ENCODE results near the gene NCKAP1.

The NCKAP1 gene

DNA sequence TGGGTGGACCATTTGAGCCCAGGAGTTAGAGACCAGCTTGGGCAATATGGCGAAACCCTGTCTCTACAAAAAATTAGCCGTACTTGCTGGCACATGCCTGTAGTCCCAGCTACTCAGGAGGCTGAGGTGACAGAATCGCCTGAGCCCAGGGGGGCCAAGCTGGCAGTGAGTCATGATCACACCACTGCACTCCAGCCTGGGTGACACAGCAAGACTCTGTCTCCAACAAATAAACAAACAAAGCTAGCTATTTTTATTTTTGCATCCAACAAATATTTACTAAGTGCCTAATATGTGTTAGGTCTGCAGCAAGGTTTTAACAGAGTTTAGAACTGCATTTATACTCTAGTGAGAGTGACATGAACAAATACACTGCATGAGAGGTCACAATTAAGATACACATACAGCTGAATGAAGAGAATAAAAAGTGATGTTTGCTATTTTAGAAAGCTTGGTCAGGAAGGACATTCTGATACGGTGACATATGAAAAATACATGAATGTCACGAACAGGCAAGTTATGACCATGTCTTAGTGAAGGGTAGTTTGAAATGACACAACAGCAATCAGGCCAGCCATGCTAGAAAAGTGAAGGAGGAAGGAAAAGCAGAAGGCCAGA is 88.6 kb downstream of the NCKAP1 start:
- H3K4me3 ChIP-seq, result no peak overlapping the region
- no peak overlapping the region for H3K9ac ChIP-seq
- TF ChIP-seq Cebpa-rat (IDR thresholded peaks at IDR 0.05), result no peak
- H3K9me3 ChIP-seq (replicated peaks in 1 of 11), result no peaks in the 10 kb centered on the region
- H3K36me3 ChIP-seq, result no peaks in the 10 kb centered on the region
- H3K27me3 ChIP-seq, result no peaks in the 10 kb centered on the region
- H4K20me1 ChIP-seq, result no peaks in the 10 kb centered on the region
- no peak overlapping the region for H3K27ac ChIP-seq
- no peak overlapping the region for H3K4me2 ChIP-seq
- H3K4me1 ChIP-seq, result 0 out of 20 replicates have a peak, but pooled peaks cover 0 to 5% (median 0%) of the 10 kb centered on the region in 10 experiments

DNA sequence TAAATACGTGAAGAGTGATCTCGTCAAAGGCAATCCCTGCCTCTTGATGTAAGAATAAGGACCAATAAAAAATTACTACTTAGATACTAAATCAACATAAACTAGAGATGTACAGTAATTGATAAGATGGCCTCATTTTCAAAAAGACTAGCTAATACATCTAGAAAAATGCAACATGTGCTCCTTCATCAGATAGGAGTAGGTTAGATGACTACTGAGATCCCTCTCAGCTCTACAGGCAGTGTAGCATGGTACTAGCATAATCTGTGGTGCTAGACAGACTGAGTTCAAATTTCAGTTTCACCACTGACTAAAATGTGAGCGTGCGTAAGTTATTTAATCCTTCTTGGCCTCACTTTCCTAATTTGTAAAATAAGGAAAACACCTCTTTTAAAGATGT is 89.2 kb downstream of the NCKAP1 start:
- H3K4me1 ChIP-seq, result 0 out of 20 replicates have a peak, but pooled peaks cover 0 to 5% (median 0%) of the 10 kb centered on the region in 10 experiments

DNA sequence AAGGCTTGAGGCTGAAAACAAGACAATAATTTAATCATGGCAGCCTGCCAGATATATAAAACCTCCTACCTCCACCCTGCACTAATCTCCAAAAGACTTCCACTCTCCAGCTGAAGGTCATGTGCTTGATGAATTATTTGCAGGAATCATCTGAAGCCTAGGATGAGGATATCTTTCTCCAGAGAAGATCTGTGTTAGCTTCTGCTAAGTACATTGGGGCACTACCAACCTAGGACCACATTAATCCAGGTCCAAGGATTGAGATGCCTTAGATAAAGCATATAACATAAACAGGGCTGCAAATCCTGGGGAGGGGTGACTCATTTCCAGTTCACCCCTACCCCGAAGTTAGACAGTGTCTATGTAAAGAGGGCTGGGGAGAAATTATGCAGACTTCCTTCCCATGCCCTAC is 91.3 kb downstream of the NCKAP1 start:
- Histone ChIP-seq H3K4me1 (0 out of 20 replicates have a peak, but pooled peaks cover 0 to 5% (median 0%) of the 10 kb centered on the region in 10 experiments), H3K9ac (no peak overlapping the region), H3K27me3 (no peaks in the 10 kb centered on the region), H3K27ac (no peak overlapping the region), H3K4me3 (no peak overlapping the region), H3K36me3 (no peaks in the 10 kb centered on the region), H3K4me2 (no peak overlapping the region), H4K20me1 (no peaks in the 10 kb centered on the region), H3K9me3 (replicated peaks in 1 of 11) (no peaks in the 10 kb centered on the region)
- TF ChIP-seq Cebpa-rat (IDR thresholded peaks at IDR 0.05), result no peak

More for the DNA sequence above, 89.2 kb downstream of the NCKAP1 start:
- H3K36me3 ChIP-seq, result no peaks in the 10 kb centered on the region
- H4K20me1 ChIP-seq, result no peaks in the 10 kb centered on the region
- H3K4me2 ChIP-seq, result no peak overlapping the region
- no peak overlapping the region for H3K9ac ChIP-seq
- no peaks in the 10 kb centered on the region for H3K27me3 ChIP-seq
- no peaks in the 10 kb centered on the region for H3K9me3 ChIP-seq (replicated peaks in 1 of 11)
- H3K4me3 ChIP-seq, result no peak overlapping the region
- TF ChIP-seq Cebpa-rat (IDR thresholded peaks at IDR 0.05), result no peak
- no peak overlapping the region for H3K27ac ChIP-seq

DNA sequence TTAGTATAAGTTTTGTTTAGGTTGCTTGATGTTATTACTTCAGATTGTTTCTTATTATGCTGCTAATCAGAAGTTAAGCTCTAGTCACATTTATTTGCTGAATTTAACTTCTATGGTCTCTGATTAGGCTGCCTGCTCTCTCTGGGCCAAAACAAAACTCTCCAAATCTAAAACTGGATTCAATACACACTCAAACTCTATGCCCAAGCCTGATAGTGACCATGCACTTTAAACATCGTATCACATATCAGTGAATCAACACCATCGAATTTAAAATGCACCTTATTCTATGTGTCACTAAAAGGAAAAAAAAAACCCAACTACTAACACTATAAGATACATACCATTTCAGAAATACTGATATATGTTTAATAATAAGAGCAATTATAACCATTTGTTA is 94.9 kb downstream of the NCKAP1 start:
- H3K27ac ChIP-seq, result no peak overlapping the region
- H4K20me1 ChIP-seq, result no peaks in the 10 kb centered on the region
- no peaks in the 10 kb centered on the region for H3K4me1 ChIP-seq
- no peak for TF ChIP-seq Cebpa-rat (IDR thresholded peaks at IDR 0.05)
- no peaks in the 10 kb centered on the region for H3K27me3 ChIP-seq
- no peaks in the 10 kb centered on the region for H3K9me3 ChIP-seq (replicated peaks in 1 of 11)
- no peak overlapping the region for H3K4me2 ChIP-seq
- H3K36me3 ChIP-seq, result no peaks in the 10 kb centered on the region
- H3K4me3 ChIP-seq, result no peak overlapping the region
- no peak overlapping the region for H3K9ac ChIP-seq

DNA sequence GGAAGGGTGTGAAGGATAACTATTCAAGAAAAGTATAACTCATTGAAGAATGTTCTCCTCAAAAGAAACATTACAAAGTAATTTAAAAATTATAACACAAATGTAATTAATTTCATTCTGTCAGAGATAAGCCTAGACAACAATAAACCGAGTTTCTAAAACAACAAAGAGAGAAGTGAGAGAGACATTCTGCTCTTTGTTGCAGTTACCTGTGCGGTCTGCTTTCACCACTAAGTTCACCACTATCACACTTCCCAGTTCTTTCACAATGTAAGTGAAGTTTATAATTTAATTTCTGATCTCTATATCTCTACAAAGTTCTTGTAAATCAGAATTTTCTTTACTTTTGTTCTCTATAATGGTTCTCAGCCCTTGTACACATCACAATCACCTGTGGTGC is 95.5 kb downstream of the NCKAP1 start:
- H3K27ac ChIP-seq, result no peak overlapping the region
- H3K4me3 ChIP-seq, result no peak overlapping the region
- H3K27me3 ChIP-seq, result no peaks in the 10 kb centered on the region
- H3K4me2 ChIP-seq, result no peak overlapping the region
- H3K9ac ChIP-seq, result no peak overlapping the region
- no peaks in the 10 kb centered on the region for H3K9me3 ChIP-seq (replicated peaks in 1 of 11)
- no peaks in the 10 kb centered on the region for H4K20me1 ChIP-seq
- no peak for TF ChIP-seq Cebpa-rat (IDR thresholded peaks at IDR 0.05)
- no peaks in the 10 kb centered on the region for H3K36me3 ChIP-seq
- H3K4me1 ChIP-seq, result no peaks in the 10 kb centered on the region

DNA sequence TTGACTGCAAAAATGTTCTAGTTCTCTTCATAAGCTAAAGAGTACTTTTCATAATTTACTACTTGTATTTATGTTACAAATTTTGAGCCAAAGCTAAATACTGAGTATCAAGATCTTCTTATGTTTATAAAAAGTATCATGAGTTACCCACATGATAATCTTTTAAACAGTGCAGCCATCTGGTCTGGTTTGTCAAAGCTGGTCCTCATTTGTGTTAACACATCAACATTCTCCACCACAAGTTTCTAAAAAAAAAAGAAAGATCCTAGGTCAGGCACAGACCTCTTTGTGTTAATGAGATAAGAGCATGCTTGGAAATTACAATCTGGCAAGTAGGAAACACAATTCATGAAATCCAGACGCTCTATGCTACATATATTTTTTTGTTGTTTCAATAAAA is 96.3 kb downstream of the NCKAP1 start:
- no peaks in the 10 kb centered on the region for H3K27me3 ChIP-seq
- H3K9ac ChIP-seq, result no peak overlapping the region
- no peak overlapping the region for H3K4me2 ChIP-seq
- H3K27ac ChIP-seq, result no peak overlapping the region
- H3K9me3 ChIP-seq (replicated peaks in 1 of 11), result no peaks in the 10 kb centered on the region
- H3K36me3 ChIP-seq, result no peaks in the 10 kb centered on the region
- no peak for TF ChIP-seq Cebpa-rat (IDR thresholded peaks at IDR 0.05)
- no peak overlapping the region for H3K4me3 ChIP-seq
- H3K4me1 ChIP-seq, result no peaks in the 10 kb centered on the region
- no peaks in the 10 kb centered on the region for H4K20me1 ChIP-seq

DNA sequence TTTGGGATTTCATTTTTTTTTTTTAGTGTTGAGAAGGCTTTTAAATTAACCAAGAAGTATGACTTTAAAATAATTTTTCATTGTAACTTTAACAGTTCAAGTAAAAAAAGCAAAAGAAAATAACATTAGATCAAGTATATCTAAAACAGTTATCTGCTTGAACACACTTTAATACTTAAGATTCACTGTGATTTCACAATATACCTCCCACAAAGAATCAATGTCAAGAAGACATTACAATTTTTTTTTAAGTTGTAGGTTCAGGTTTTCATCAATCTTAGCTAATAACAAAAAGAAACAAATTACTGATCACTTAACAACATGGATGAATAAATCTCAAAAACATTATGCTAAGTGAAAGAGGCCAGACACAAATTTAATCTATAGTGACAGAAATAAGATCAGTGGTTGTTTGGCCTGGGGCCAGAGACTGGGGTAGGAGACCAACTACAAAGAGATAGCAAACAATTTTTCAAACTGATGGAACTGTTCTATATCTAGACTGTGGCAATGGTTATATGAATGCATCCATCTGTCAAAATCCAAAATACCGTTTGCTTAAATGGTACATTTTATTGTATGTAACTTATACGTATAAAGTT is 97.0 kb downstream of the NCKAP1 start:
- H3K4me1 ChIP-seq, result no peaks in the 10 kb centered on the region
- H3K9ac ChIP-seq, result no peak overlapping the region
- H3K27me3 ChIP-seq, result no peaks in the 10 kb centered on the region
- no peaks in the 10 kb centered on the region for H3K36me3 ChIP-seq
- no peak overlapping the region for H3K4me2 ChIP-seq
- H3K9me3 ChIP-seq (replicated peaks in 1 of 11), result no peaks in the 10 kb centered on the region
- H3K27ac ChIP-seq, result no peak overlapping the region
- TF ChIP-seq Cebpa-rat (IDR thresholded peaks at IDR 0.05), result no peak
- no peaks in the 10 kb centered on the region for H4K20me1 ChIP-seq
- no peak overlapping the region for H3K4me3 ChIP-seq

DNA sequence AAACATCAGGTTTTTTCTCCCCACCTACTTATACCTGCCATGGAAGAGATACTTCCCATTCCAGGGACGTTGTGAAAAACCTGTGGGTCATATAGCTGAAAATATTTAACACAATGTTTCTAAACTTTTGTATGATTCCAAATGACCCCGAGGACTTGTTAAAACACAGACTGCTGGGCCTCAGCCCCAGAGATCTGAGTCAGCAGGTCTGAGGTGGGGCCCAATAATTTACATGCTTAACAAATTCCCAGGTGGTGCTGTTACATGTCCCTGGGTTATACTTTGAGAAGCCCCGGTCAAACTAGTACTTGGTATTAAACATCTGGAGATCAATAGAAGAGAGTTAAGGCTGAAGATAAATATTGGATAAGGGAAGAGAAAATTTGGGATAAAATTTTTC is 100.4 kb downstream of the NCKAP1 start:
- Histone ChIP-seq H3K27ac (no peak overlapping the region), H3K36me3 (no peaks in the 10 kb centered on the region), H4K20me1 (no peaks in the 10 kb centered on the region), H3K9ac (no peak overlapping the region), H3K9me3 (replicated peaks in 1 of 11) (no peaks in the 10 kb centered on the region), H3K4me3 (no peak overlapping the region), H3K4me2 (no peak overlapping the region), H3K27me3 (no peaks in the 10 kb centered on the region), H3K4me1 (no peaks in the 10 kb centered on the region)
- TF ChIP-seq Cebpa-rat (IDR thresholded peaks at IDR 0.05), result no peak

DNA sequence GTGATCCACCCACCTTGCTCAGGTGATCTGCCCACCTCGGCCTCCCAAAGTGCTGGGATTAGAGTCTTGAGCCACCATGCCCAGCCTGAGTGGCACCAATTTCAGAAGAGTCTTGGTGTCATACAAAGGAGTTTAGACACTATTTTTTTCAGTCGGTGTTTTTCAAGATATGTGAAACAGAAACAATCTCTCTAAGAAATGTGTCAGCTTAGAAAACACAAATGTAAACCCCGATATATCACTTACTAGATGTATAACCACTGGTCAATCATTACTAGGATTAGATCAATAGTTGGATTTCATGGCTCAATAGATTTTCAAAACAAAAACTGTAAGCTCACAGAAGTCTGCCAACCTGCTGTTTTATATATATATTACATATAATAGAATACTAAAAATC is 104.6 kb downstream of the NCKAP1 start:
- no peaks in the 10 kb centered on the region for H3K27me3 ChIP-seq
- H3K9me3 ChIP-seq (replicated peaks in 1 of 11), result no peaks in the 10 kb centered on the region
- no peak for TF ChIP-seq Cebpa-rat (IDR thresholded peaks at IDR 0.05)
- no peak overlapping the region for H3K27ac ChIP-seq
- H3K9ac ChIP-seq, result no peak overlapping the region
- no peaks in the 10 kb centered on the region for H3K36me3 ChIP-seq
- no peak overlapping the region for H3K4me3 ChIP-seq
- no peaks in the 10 kb centered on the region for H4K20me1 ChIP-seq
- no peak overlapping the region for H3K4me2 ChIP-seq
- no peaks in the 10 kb centered on the region for H3K4me1 ChIP-seq

DNA sequence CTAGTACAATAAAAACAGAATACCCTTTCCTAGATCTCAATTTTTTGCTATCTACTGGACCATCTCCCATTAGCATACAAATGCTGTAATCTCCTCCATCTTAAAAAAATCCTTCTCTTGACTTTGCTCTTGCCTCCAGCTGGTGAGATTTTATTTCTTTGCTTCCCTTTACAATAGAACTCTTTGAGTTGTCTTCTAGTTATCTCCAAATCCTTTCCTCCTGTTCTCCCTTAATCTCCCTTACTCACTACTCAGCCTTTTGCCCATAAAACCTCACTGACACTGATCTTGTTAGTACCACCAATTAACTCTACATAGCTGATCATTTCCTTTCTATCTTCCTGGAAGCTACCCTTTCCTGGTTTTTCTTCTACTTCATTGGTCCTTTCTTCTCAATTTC is 108.3 kb downstream of the NCKAP1 start:
- Histone ChIP-seq H3K4me3 (no peak overlapping the region), H3K27ac (no peak overlapping the region), H3K36me3 (no peaks in the 10 kb centered on the region), H3K9me3 (replicated peaks in 1 of 11) (no peaks in the 10 kb centered on the region), H4K20me1 (no peaks in the 10 kb centered on the region), H3K9ac (no peak overlapping the region), H3K4me1 (no peaks in the 10 kb centered on the region), H3K4me2 (no peak overlapping the region), H3K27me3 (no peaks in the 10 kb centered on the region)
- no peak for TF ChIP-seq Cebpa-rat (IDR thresholded peaks at IDR 0.05)

All from BLaER1 treated with 17β-estradiol and CSF1 and Interleukin-3, amounts not matched to agents 10 nM and 100 nM (cell line).